Measurements from ENCODE around the gene PLA2G6. TPM values are rescaled to one million over a fixed set of nuclear protein-coding genes. Genes with fewer than 3 reads are reported as not detected.

The PLA2G6 gene
- total and polyA plus RNA-seq, 9 of the 15 experiments (the other 6 are each of a cell fraction or from before 2014, with no cell fraction given): 0.11 to 12.2 (median 9.7) TPM

- peak; percentile 64 for TF ChIP-seq REST (IDR thresholded peaks at IDR 0.05; ENCODE audit: borderline replicate concordance)
- no peak for TF ChIP-seq REST (CRISPR knock-in tag; IDR thresholded peaks at IDR 0.05; ENCODE audit: low read depth)
- 0 out of 2 replicates have a peak, but pooled peaks have one; percentile 32 for TF ChIP-seq MYNN (IDR thresholded peaks at IDR 0.05)
- TF ChIP-seq MYNN (CRISPR knock-in tag; IDR thresholded peaks at IDR 0.05): no peak
- TF ChIP-seq NRF1 (conservative IDR thresholded peaks at IDR 0.05 in 1 of 2, IDR thresholded peaks at IDR 0.05 in 1 of 2): peak; percentile 24 to 26; a peak in 1 of 4 replicates
- TF ChIP-seq RCOR1 (IDR thresholded peaks at IDR 0.05; ENCODE audit: borderline replicate concordance in 1 of 2, low read depth in 2 of 2, low read length in 2 of 2): 0 out of 4 replicates have a peak, but pooled peaks of 1 of the 2 experiments have one; percentile 21
- no peak for TF ChIP-seq HIVEP1 (CRISPR knock-in tag; IDR thresholded peaks at IDR 0.05)
- TF ChIP-seq CTCF (IDR thresholded peaks at IDR 0.05 in 2 of 3, conservative IDR thresholded peaks at IDR 0.05 in 1 of 3; ENCODE audit: insufficient read depth in 2 of 3, low read depth in 1 of 3, low read length in 3 of 3): peak; percentile 81 to 87 (median 85)
- no peak for TF ChIP-seq HMBOX1 (IDR thresholded peaks at IDR 0.05)
- TF ChIP-seq KLF10 (CRISPR knock-in tag; IDR thresholded peaks at IDR 0.05): no peak
- no peak for TF ChIP-seq ZBTB34 (CRISPR knock-in tag; IDR thresholded peaks at IDR 0.05)
- TF ChIP-seq STAG1 (CRISPR knock-in tag; IDR thresholded peaks at IDR 0.05; ENCODE audit: borderline replicate concordance): peak; percentile 18; the same call in 1 of the 2 replicates
- peak; percentile 42; the same call in 1 of the 2 replicates for TF ChIP-seq JUND (IDR thresholded peaks at IDR 0.05; ENCODE audit: borderline replicate concordance, low read depth, low read length)
- no peak; the same call in 2 of the 3 replicates for TF ChIP-seq JUND (tag; IDR thresholded peaks at IDR 0.05; ENCODE audit: borderline replicate concordance, low read depth, low read length)
Measured at GRCh38 chr22:38114484-38115398, 66.9 kb downstream of the PLA2G6 start (continued).

All from K562 (cell line).